ENCODE data around the gene HPS5. TPM values are rescaled to one million over a fixed set of nuclear protein-coding genes. Genes with fewer than 3 reads are reported as not detected.

HPS5 gene
- total RNA-seq, 2 experiments from 2014 or later: 8.8 to 9.3 TPM

GRCh38 chr11:18299721-18300120 lies 22.2 kb downstream of the HPS5 start:
- ChIA-PET POLR2A (no interaction called here), CTCF (no interaction called here)
- no peaks in the 10 kb centered on the region for H3K4me1 Mint-ChIP-seq (ENCODE audit: low read depth)
- no peaks in the 10 kb centered on the region for H3K9me3 Mint-ChIP-seq
- TF ChIP-seq, protein P1, sequence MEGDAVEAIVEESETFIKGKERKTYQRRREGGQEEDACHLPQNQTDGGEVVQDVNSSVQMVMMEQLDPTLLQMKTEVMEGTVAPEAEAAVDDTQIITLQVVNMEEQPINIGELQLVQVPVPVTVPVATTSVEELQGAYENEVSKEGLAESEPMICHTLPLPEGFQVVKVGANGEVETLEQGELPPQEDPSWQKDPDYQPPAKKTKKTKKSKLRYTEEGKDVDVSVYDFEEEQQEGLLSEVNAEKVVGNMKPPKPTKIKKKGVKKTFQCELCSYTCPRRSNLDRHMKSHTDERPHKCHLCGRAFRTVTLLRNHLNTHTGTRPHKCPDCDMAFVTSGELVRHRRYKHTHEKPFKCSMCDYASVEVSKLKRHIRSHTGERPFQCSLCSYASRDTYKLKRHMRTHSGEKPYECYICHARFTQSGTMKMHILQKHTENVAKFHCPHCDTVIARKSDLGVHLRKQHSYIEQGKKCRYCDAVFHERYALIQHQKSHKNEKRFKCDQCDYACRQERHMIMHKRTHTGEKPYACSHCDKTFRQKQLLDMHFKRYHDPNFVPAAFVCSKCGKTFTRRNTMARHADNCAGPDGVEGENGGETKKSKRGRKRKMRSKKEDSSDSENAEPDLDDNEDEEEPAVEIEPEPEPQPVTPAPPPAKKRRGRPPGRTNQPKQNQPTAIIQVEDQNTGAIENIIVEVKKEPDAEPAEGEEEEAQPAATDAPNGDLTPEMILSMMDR (IDR thresholded peaks at IDR 0.05): no peak
- H3K27ac ChIP-seq (ENCODE audit: low read depth in 1 of 2, low read length in 2 of 2): no peak overlapping the region
- H3K36me3 ChIP-seq (ENCODE audit: insufficient read depth, low read length): peaks cover 76% of the 10 kb centered on the region
- H3K36me3 Mint-ChIP-seq (ENCODE audit: low read depth): peaks cover 94% of the 10 kb centered on the region
- no peaks in the 10 kb centered on the region for H3K4me1 ChIP-seq (ENCODE audit: insufficient read depth, low read length)
- H3K27me3 Mint-ChIP-seq: no peaks in the 10 kb centered on the region
- H3K9me3 ChIP-seq (ENCODE audit: control insufficient read depth in 1 of 2, insufficient read depth in 1 of 2, low read length in 2 of 2): no peaks in the 10 kb centered on the region
- H3K27me3 ChIP-seq (ENCODE audit: control insufficient read depth in 1 of 2, insufficient read depth in 2 of 2, low read length in 2 of 2): no peaks in the 10 kb centered on the region
- H3K4me3 ChIP-seq (ENCODE audit: low read length): no peak overlapping the region
- DNase-seq: no peak
- no peak overlapping the region for H3K27ac Mint-ChIP-seq
- intact Hi-C loops (cut with DNase I, micrococcal nuclease): loop anchor here in 1 of 2 experiments (10.0 kb wide), 2 partner anchors 195 to 435 kb away; no protein-coding TSS in a partner anchor
- no peak overlapping the region for H3K4me3 Mint-ChIP-seq
- ATAC-seq (ENCODE audit: poor library complexity): no peak

- Mint-ChIP-seq H3K36me3 (ENCODE audit: low read depth) (peaks cover 90% of the 10 kb centered on the region), H3K4me1 (ENCODE audit: low read depth) (no peaks in the 10 kb centered on the region), H3K27me3 (no peaks in the 10 kb centered on the region), H3K4me3 (no peak overlapping the region), H3K27ac (no peak overlapping the region), H3K9me3 (no peaks in the 10 kb centered on the region)
- DNase-seq (no peak), ATAC-seq (ENCODE audit: poor library complexity) (no peak)
- ChIA-PET POLR2A (interaction anchor here (0.6 kb wide), 1 partner anchor 8 kb away, joined by 3 read pairs; no protein-coding TSS in a partner anchor), CTCF (no interaction called here)
- Histone ChIP-seq H3K27ac (ENCODE audit: low read depth in 1 of 2, low read length in 2 of 2) (no peak overlapping the region), H3K9me3 (ENCODE audit: control insufficient read depth in 1 of 2, insufficient read depth in 1 of 2, low read length in 2 of 2) (no peaks in the 10 kb centered on the region), H3K4me3 (ENCODE audit: low read length) (no peak overlapping the region), H3K36me3 (ENCODE audit: insufficient read depth, low read length) (peaks cover 81% of the 10 kb centered on the region), H3K27me3 (ENCODE audit: control insufficient read depth in 1 of 2, insufficient read depth in 2 of 2, low read length in 2 of 2) (no peaks in the 10 kb centered on the region), H3K4me1 (ENCODE audit: insufficient read depth, low read length) (no peaks in the 10 kb centered on the region)
- TF ChIP-seq, protein P1 (IDR thresholded peaks at IDR 0.05): no peak
- intact Hi-C loops (cut with DNase I, micrococcal nuclease): loop anchor here in 1 of 2 experiments (10.0 kb wide), 1 partner anchor 199 kb away; no protein-coding TSS in a partner anchor
Measured at GRCh38 chr11:18295316-18295715, 26.6 kb downstream of the HPS5 start.

GRCh38 chr11:18294862-18295261 lies 27.1 kb downstream of the HPS5 start:
- H3K36me3 ChIP-seq (ENCODE audit: insufficient read depth, low read length): peaks cover 79% of the 10 kb centered on the region
- Mint-ChIP-seq H3K27ac (no peak overlapping the region), H3K27me3 (no peaks in the 10 kb centered on the region), H3K9me3 (no peaks in the 10 kb centered on the region), H3K36me3 (ENCODE audit: low read depth) (peaks cover 90% of the 10 kb centered on the region), H3K4me1 (ENCODE audit: low read depth) (no peaks in the 10 kb centered on the region), H3K4me3 (no peak overlapping the region)
- no peaks in the 10 kb centered on the region for H3K9me3 ChIP-seq (ENCODE audit: control insufficient read depth in 1 of 2, insufficient read depth in 1 of 2, low read length in 2 of 2)
- intact Hi-C loops (cut with DNase I, micrococcal nuclease): loop anchor here in 1 of 2 experiments (10.0 kb wide), 1 partner anchor 200 kb away; no protein-coding TSS in a partner anchor
- no peak overlapping the region for H3K4me3 ChIP-seq (ENCODE audit: low read length)
- ChIA-PET POLR2A (no interaction called here), CTCF (no interaction called here)
- no peak overlapping the region for H3K27ac ChIP-seq (ENCODE audit: low read depth in 1 of 2, low read length in 2 of 2)
- no peak for ATAC-seq (ENCODE audit: poor library complexity)
- no peak for DNase-seq
- no peaks in the 10 kb centered on the region for H3K4me1 ChIP-seq (ENCODE audit: insufficient read depth, low read length)
- TF ChIP-seq, protein P1 (IDR thresholded peaks at IDR 0.05): no peak
- no peaks in the 10 kb centered on the region for H3K27me3 ChIP-seq (ENCODE audit: control insufficient read depth in 1 of 2, insufficient read depth in 2 of 2, low read length in 2 of 2)
